Measurements from ENCODE around the gene PLXNC1.

DNA sequence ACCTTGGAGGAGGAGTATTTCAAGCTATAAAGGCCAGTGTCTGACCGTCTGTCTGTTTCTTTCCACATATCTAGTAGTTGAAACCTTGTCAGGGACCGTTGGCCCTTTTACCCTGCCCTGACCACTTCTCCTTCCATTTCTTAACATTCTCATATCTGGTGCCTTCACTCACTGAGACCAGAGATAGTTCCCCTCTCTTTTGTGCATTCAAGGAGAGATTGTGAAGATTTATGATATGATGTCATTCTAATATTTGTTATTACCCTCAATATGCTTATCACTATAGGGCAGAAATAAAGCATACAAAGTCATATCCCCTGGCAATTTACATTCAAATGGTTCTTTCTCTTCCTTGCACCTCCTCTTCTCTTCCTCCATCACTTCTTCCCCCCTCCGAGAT lies 83.3 kb downstream of the PLXNC1 start:
- TF ChIP-seq, protein P1, sequence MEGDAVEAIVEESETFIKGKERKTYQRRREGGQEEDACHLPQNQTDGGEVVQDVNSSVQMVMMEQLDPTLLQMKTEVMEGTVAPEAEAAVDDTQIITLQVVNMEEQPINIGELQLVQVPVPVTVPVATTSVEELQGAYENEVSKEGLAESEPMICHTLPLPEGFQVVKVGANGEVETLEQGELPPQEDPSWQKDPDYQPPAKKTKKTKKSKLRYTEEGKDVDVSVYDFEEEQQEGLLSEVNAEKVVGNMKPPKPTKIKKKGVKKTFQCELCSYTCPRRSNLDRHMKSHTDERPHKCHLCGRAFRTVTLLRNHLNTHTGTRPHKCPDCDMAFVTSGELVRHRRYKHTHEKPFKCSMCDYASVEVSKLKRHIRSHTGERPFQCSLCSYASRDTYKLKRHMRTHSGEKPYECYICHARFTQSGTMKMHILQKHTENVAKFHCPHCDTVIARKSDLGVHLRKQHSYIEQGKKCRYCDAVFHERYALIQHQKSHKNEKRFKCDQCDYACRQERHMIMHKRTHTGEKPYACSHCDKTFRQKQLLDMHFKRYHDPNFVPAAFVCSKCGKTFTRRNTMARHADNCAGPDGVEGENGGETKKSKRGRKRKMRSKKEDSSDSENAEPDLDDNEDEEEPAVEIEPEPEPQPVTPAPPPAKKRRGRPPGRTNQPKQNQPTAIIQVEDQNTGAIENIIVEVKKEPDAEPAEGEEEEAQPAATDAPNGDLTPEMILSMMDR (conservative IDR thresholded peaks at IDR 0.05; ENCODE audit: low read length) = no peak
- no peak for TF ChIP-seq EZH2phosphoT487 (IDR thresholded peaks at IDR 0.05; ENCODE audit: borderline replicate concordance)

Data from Loucy (cell line).